K562 (cell line): ENCODE measurements around the gene SGPL1. TPM values are rescaled to one million over a fixed set of nuclear protein-coding genes. Genes with fewer than 3 reads are reported as not detected.

Experiments
- ATAC-seq: fragments of 200-7000 bp; cut with Tn5 transposase; 3 replicates; pipeline ENCODE4 v1.9.1; 2020; ENCODE audit warnings: moderate library complexity
- BruUV-seq: library from RNA; stranded (reverse); fragments of 400-500 nt; replicated peaks from 2 replicates; lab custom pipeline; 2021; lab: Mats Ljungman, UMichigan
- CTCF ChIA-PET: fragments of 300-600 bp; formaldehyde crosslinking; extraction: SDS; loops from one replicate; lab custom pipeline; 2021; ENCODE audit warnings: low intra/inter-chr PET ratio; lab: Yijun Ruan, JAX
- POLR2A ChIA-PET: fragments of 300-600, 350-650 bp; sonication (Branson Sonifier 250); formaldehyde crosslinking; extraction: SDS; loops from one replicate; lab custom pipeline; 2021; ENCODE audit warnings: antibody characterized with exemption, inconsistent platforms; lab: Yijun Ruan, JAX
- DNase-seq, 4 experiments: peaks; one replicate each; pipeline versions ENCODE4 v3.0.0 to v3.0.0-alpha.2; 2011 to 2018; ENCODE audit warnings: low spot score in 3 of 4, mixed read lengths in 3 of 4; ENCODE audit errors: extremely low read depth in 1 of 4
- FAIRE-seq: peaks from 2 replicates; lab custom pipeline; 2011; peaks lifted over from hg19 to GRCh38; lab: Jason Lieb, UNC
- H2AFZ ChIP-seq: 2 replicates; pipeline ENCODE4 v1.6.0; 2011; ENCODE audit warnings: low read depth, low read length, control low read depth, inconsistent platforms
- H3K27ac ChIP-seq: fragments of 200-600 bp; 3 replicates; pipeline ENCODE4 v1.8.0; 2011; ENCODE audit warnings: low read depth, mild to moderate bottlenecking, control low read depth, inconsistent platforms, low read length, moderate library complexity, mixed read lengths; ENCODE audit errors: extremely low read depth
- H3K27me3 ChIP-seq, 2 experiments: fragments of 300-600 bp in 1 of 2; 2 replicates in 1 of 2; 3 replicates in 1 of 2; pipeline versions ENCODE4 v1.6.0 to v1.8.0; 2011; ENCODE audit warnings: inconsistent platforms in 2 of 2, low read length in 2 of 2, mild to moderate bottlenecking in 1 of 2, mixed read lengths in 1 of 2, moderate library complexity in 1 of 2; ENCODE audit not compliant: control insufficient read depth in 2 of 2, insufficient read depth in 2 of 2
- H3K36me3 ChIP-seq: fragments of 300-600 bp; 3 replicates; pipeline ENCODE4 v1.8.0; 2011; ENCODE audit warnings: mild to moderate bottlenecking, low read length, inconsistent platforms; ENCODE audit not compliant: control insufficient read depth, insufficient read depth
- H3K4me1 ChIP-seq, 2 experiments: fragments of 200-600 bp in 1 of 2; replicated peaks in 1 of 2; 2 replicates in 1 of 2; 3 replicates in 1 of 2; pipeline versions ENCODE4 v1.5.1 to v1.8.0; 2011; ENCODE audit warnings: inconsistent platforms in 2 of 2, low read length in 2 of 2, mild to moderate bottlenecking in 1 of 2, mixed read lengths in 1 of 2, moderate library complexity in 1 of 2; ENCODE audit not compliant: control insufficient read depth in 2 of 2, insufficient read depth in 2 of 2
- H3K4me2 ChIP-seq: 2 replicates; pipeline ENCODE4 v1.6.1; 2011; ENCODE audit warnings: low read length, control low read depth, inconsistent platforms, mixed read lengths; ENCODE audit not compliant: insufficient read depth
- H3K4me3 ChIP-seq: fragments of 200-600 bp; sonication (generic), shearing (Covaris generic); 2 replicates; pipeline ENCODE4 v1.5.1; 2016; ENCODE audit warnings: control low read depth, inconsistent platforms
- H3K79me2 ChIP-seq: fragments of 200-600 bp; 3 replicates; pipeline ENCODE4 v1.8.0; 2011; ENCODE audit warnings: low read length, inconsistent platforms; ENCODE audit not compliant: control insufficient read depth, insufficient read depth
- H3K9ac ChIP-seq, 2 experiments: 2 replicates each; pipeline versions ENCODE4 v1.6.0 to v1.6.1; 2011; ENCODE audit warnings: low read depth in 2 of 2, low read length in 2 of 2, control low read depth in 1 of 2, inconsistent platforms in 1 of 2, mild to moderate bottlenecking in 1 of 2, mixed read lengths in 1 of 2; ENCODE audit not compliant: insufficient read depth in 1 of 2
- H3K9me1 ChIP-seq: one replicate; pipeline ENCODE4 v1.6.0; 2011; ENCODE audit warnings: inconsistent platforms, mild to moderate bottlenecking, low read length, moderate library complexity; ENCODE audit not compliant: control insufficient read depth, insufficient read depth
- H3K9me3 ChIP-seq: replicated peaks from 2 replicates; pipeline ENCODE4 v1.5.1; 2011; ENCODE audit warnings: low read depth, low read length, inconsistent platforms; ENCODE audit not compliant: control insufficient read depth, insufficient read depth
- H4K20me1 ChIP-seq: replicated peaks from 2 replicates; pipeline ENCODE4 v1.6.1; 2011; ENCODE audit warnings: low read length, inconsistent platforms, mixed read lengths; ENCODE audit not compliant: control insufficient read depth, insufficient read depth
- BCOR ChIP-seq: fragments of 450-650 bp; IDR thresholded peaks from 2 replicates; pipeline ENCODE4 v1.6.1; 2016
- ETV5 ChIP-seq: sonication (generic); formaldehyde crosslinking; IDR thresholded peaks from 2 replicates; pipeline ENCODE4 v1.4.0; 2020; ENCODE audit warnings: low read depth, mild to moderate bottlenecking, missing genetic modification reagents
- KDM1A ChIP-seq, 2 experiments: fragments of 450-650 bp; IDR thresholded peaks; 2 replicates each; pipeline ENCODE4 v1.6.1; 2016; ENCODE audit warnings: mild to moderate bottlenecking in 2 of 2
- MCM5 ChIP-seq: fragments of 450-650 bp; IDR thresholded peaks from 2 replicates; pipeline ENCODE4 v1.6.1; 2016; ENCODE audit warnings: low read depth
- RBM25 ChIP-seq: fragments of 200-400 bp; formaldehyde crosslinking; IDR thresholded peaks from 2 replicates; pipeline ENCODE4 v1.6.1; 2018; ENCODE audit warnings: low read length, low read depth, moderate library complexity; ENCODE audit not compliant: severe bottlenecking
- ZFP36 ChIP-seq: fragments of 150-350 bp; IDR thresholded peaks from 2 replicates; pipeline ENCODE4 v1.6.1; 2018; ENCODE audit warnings: low read length, low read depth; ENCODE audit not compliant: partially characterized antibody
- WGBS: fragments of 100-300 bp; shearing (Covaris generic); methylation state at CpG from one replicate; pipeline ENCODE4 v1.1.6; 2016; ENCODE audit warnings: low coverage, mixed read lengths; ENCODE audit not compliant: insufficient coverage; ENCODE audit errors: missing lambda C conversion rate; 5-methylcytosine and 5-hydroxymethylcytosine counted together
- in situ Hi-C: fragments of 300-500 bp; cut with MboI; formaldehyde crosslinking; loops from 4 replicates; pipeline ENCODE4 v1.15.0; 2018; ENCODE audit warnings: inconsistent platforms, mixed read lengths
- intact Hi-C: fragments of 100-400 bp; cut with micrococcal nuclease; formaldehyde crosslinking; loops from 2 replicates; pipeline ENCODE4 v1.14.2; 2022
- polyA plus RNA-seq, 8 experiments: library from polyadenylated mRNA; depleted of rRNA in 4 of 8; stranded (reverse) in 5 of 8; unstranded in 3 of 8; fragments of >200 nt; fragmentation: Nextera tagmentation in 2 of 8; fragmentation: Illumina TruSeq in 1 of 8; extraction: Ambion mirVana in 2 of 8; extraction: Trizol in 1 of 8; gene quantifications; 2 replicates each; pipeline versions ENCODE4 v1.2.1 to v1.2.3, GENCODE V29; 2011 to 2014; ENCODE audit warnings: inconsistent platforms in 1 of 8, missing spikeins in 1 of 8
- total RNA-seq, 7 experiments: library from RNA; depleted of rRNA in 6 of 7; stranded (reverse); fragments of >200 nt in 6 of 7; fragmentation: Illumina TruSeq in 2 of 7; extraction: Trizol in 2 of 7; gene quantifications; 2 replicates each; pipeline versions ENCODE4 v1.2.1 to v1.2.3, GENCODE V29; 2011 to 2021; ENCODE audit warnings: low replicate concordance in 1 of 7

The SGPL1 gene
- total and polyA plus RNA-seq, 9 of the 15 experiments (the other 6 are each of a cell fraction or from before 2014, with no cell fraction given): 6.0 to 18.0 (median 8.7) TPM

- in situ Hi-C loops: no loop called here
- DNase-seq (no peak), FAIRE-seq (no peak), ATAC-seq (no peak)
- Histone ChIP-seq H4K20me1 (peaks cover 17% of the 10 kb centered on the region), H3K9me3 (no peaks in the 10 kb centered on the region)
- no peak for TF ChIP-seq MCM5
- TF ChIP-seq, all 486 proteins: peak for 0
- Histone ChIP-seq H3K27me3 (peaks cover 29 to 82% of the 10 kb centered on the region in 2 experiments), H3K9ac (no peak overlapping the region), H3K4me2 (no peak overlapping the region), H3K9me1 (no peaks in the 10 kb centered on the region), H3K79me2 (no peaks in the 10 kb centered on the region), H3K36me3 (no peaks in the 10 kb centered on the region), H3K4me1 (peaks cover 0 to 2% of the 10 kb centered on the region in 2 experiments; a peak in 1 of 5 replicates), H2AFZ (no peak overlapping the region), H3K27ac (no peak overlapping the region), H3K4me3 (no peak overlapping the region)
- intact Hi-C loops: no loop called here
- POLR2A ChIA-PET: no interaction called here
- CTCF ChIA-PET: interaction anchor here (0.7 kb wide), 1 partner anchor 29 kb away, joined by 3 read pairs; no protein-coding TSS in a partner anchor
- WGBS: 0% methylated on average over 3 of the region's 3 CpGs
- no TSS peak for BruUV-seq
Observed at GRCh38 chr10:70913893-70914240, 98.1 kb downstream of the SGPL1 start.

- FAIRE-seq (no peak), DNase-seq (no peak), ATAC-seq (no peak)
- H3K4me2 ChIP-seq: no peak overlapping the region
- H3K36me3 ChIP-seq: no peaks in the 10 kb centered on the region
- ChIA-PET CTCF (no interaction called here), POLR2A (interaction anchor here (1.1 kb wide), 1 partner anchor 384 kb away, joined by 3 read pairs; no protein-coding TSS in a partner anchor)
- TF ChIP-seq KDM1A (IDR thresholded peaks at IDR 0.05) (peak in 1 of 2 experiments; percentile 28; a peak in 1 of 4 replicates), RBM25 (peak; percentile 53), BCOR (peak; percentile 37; the same call in 1 of the 2 replicates), ETV5 (CRISPR knock-in tag) (no peak), ZFP36 (peak; percentile 81)
- H3K27me3 ChIP-seq: peaks cover 30 to 85% of the 10 kb centered on the region in 2 experiments
- no peak overlapping the region for H3K27ac ChIP-seq
- intact Hi-C loops (no loop called here), in situ Hi-C loops (no loop called here)
- H3K4me3 ChIP-seq: no peak overlapping the region
- under 1% methylated on average over 10 of the region's 10 CpGs for WGBS
- H3K79me2 ChIP-seq: no peaks in the 10 kb centered on the region
- H3K9ac ChIP-seq: no peak overlapping the region
- no peak overlapping the region for H2AFZ ChIP-seq
- no peaks in the 10 kb centered on the region for H3K9me1 ChIP-seq
- H4K20me1 ChIP-seq: peaks cover 17% of the 10 kb centered on the region
- no peaks in the 10 kb centered on the region for H3K9me3 ChIP-seq
- H3K4me1 ChIP-seq: peaks cover 0 to 6% of the 10 kb centered on the region in 2 experiments; a peak in 1 of 5 replicates
- BruUV-seq: no TSS peak
Observed at GRCh38 chr10:70914316-70914864, 98.6 kb downstream of the SGPL1 start.
